WTC11 (cell line): Measurements from ENCODE around the gene SLC8B1. TPM values are rescaled to one million over a fixed set of nuclear protein-coding genes. Genes with fewer than 3 reads are reported as not detected.

Source experiments
- ATAC-seq: fragments of 200-7000 bp; cut with Tn5 transposase; 2 replicates; pipeline ENCODE4 v1.10.0; 2021; ENCODE audit warnings: mild to moderate bottlenecking, moderate library complexity
- CTCF ChIA-PET: fragments of 300-600 bp; sonication (Branson Sonifier 250); formaldehyde crosslinking; loops from one replicate; lab custom pipeline; 2021; ENCODE audit warnings: antibody characterized with exemption; lab: Charles Lee
- POLR2A ChIA-PET: fragments of 350-600 bp; sonication (Branson Sonifier 250); formaldehyde crosslinking; loops from one replicate; lab custom pipeline; 2021; ENCODE audit warnings: antibody characterized with exemption; lab: Charles Lee
- DNase-seq: peaks from one replicate; pipeline ENCODE4 v3.0.0; 2021; ENCODE audit warnings: low spot score
- H3K27ac Mint-ChIP-seq: 2 replicates; pipeline ENCODE4 v1.8.0; 2021; ENCODE audit warnings: mixed read lengths
- H3K27me3 Mint-ChIP-seq: 2 replicates; pipeline ENCODE4 v1.8.0; 2021; ENCODE audit warnings: low read depth, mild to moderate bottlenecking, moderate library complexity, mixed read lengths
- H3K36me3 Mint-ChIP-seq: 2 replicates; pipeline ENCODE4 v1.8.0; 2021; ENCODE audit warnings: mixed read lengths
- H3K4me1 Mint-ChIP-seq: 2 replicates; pipeline ENCODE4 v1.8.0; 2022; ENCODE audit warnings: mixed read lengths
- H3K4me3 Mint-ChIP-seq: 2 replicates; pipeline ENCODE4 v1.8.0; 2021; ENCODE audit warnings: mild to moderate bottlenecking, moderate library complexity, mixed read lengths
- H3K9me3 Mint-ChIP-seq: 2 replicates; pipeline ENCODE4 v1.8.0; 2021; ENCODE audit warnings: mixed read lengths
- AR ChIP-seq: fragments of 250-450 bp; sonication (Bioruptor Pico); IDR thresholded peaks from 2 replicates; pipeline ENCODE4 v1.9.0; 2021; ENCODE audit warnings: mild to moderate bottlenecking
- ATF2 ChIP-seq: sonication (generic); formaldehyde crosslinking; IDR thresholded peaks from 2 replicates; pipeline ENCODE4 v1.8.1; 2022; ENCODE audit warnings: low read depth, missing genetic modification reagents, borderline replicate concordance
- ATF6 ChIP-seq: sonication (generic); formaldehyde crosslinking; IDR thresholded peaks from 2 replicates; pipeline ENCODE4 v1.8.1; 2023; ENCODE audit warnings: mild to moderate bottlenecking, missing genetic modification reagents
- CBFB ChIP-seq: sonication (generic); formaldehyde crosslinking; IDR thresholded peaks from 2 replicates; pipeline ENCODE4 v1.8.1; 2022; ENCODE audit warnings: mild to moderate bottlenecking, low read depth, missing genetic modification reagents
- E2F1 ChIP-seq: sonication (generic); formaldehyde crosslinking; IDR thresholded peaks from 2 replicates; pipeline ENCODE4 v1.8.0; 2022; ENCODE audit warnings: mild to moderate bottlenecking, missing genetic modification reagents
- ELF4 ChIP-seq: sonication (generic); formaldehyde crosslinking; IDR thresholded peaks from 2 replicates; pipeline ENCODE4 v1.8.1; 2022; ENCODE audit warnings: low read depth, mild to moderate bottlenecking, moderate library complexity, missing genetic modification reagents
- FOXJ3 ChIP-seq: sonication (generic); formaldehyde crosslinking; IDR thresholded peaks from 2 replicates; pipeline ENCODE4 v1.9.0; 2021; ENCODE audit warnings: missing genetic modification reagents, mild to moderate bottlenecking, borderline replicate concordance
- FOXK1 ChIP-seq: sonication (generic); formaldehyde crosslinking; IDR thresholded peaks from 2 replicates; pipeline ENCODE4 v1.8.0; 2022; ENCODE audit warnings: mild to moderate bottlenecking, moderate library complexity, missing genetic modification reagents
- JUN ChIP-seq: sonication (generic); formaldehyde crosslinking; IDR thresholded peaks from 2 replicates; pipeline ENCODE4 v1.8.0; 2023; ENCODE audit warnings: mild to moderate bottlenecking, missing genetic modification reagents
- MYBL2 ChIP-seq: sonication (generic); formaldehyde crosslinking; IDR thresholded peaks from 2 replicates; pipeline ENCODE4 v1.8.1; 2023; ENCODE audit warnings: mild to moderate bottlenecking, moderate library complexity, missing genetic modification reagents
- NFE2L1 ChIP-seq: sonication (generic); formaldehyde crosslinking; IDR thresholded peaks from 2 replicates; pipeline ENCODE4 v1.8.1; 2023; ENCODE audit warnings: missing genetic modification reagents
- NR2C2 ChIP-seq: sonication (generic); formaldehyde crosslinking; IDR thresholded peaks from 2 replicates; pipeline ENCODE4 v1.8.0; 2022; ENCODE audit warnings: mild to moderate bottlenecking, missing genetic modification reagents
- NR3C1 ChIP-seq: sonication (generic); formaldehyde crosslinking; conservative IDR thresholded peaks from 2 replicates; pipeline ENCODE4 v1.8.1; 2023; ENCODE audit warnings: low read depth, mild to moderate bottlenecking, missing genetic modification reagents
- OVOL2 ChIP-seq: fragments of 250-450 bp; sonication (Bioruptor Pico); IDR thresholded peaks from 2 replicates; pipeline ENCODE4 v1.9.0; 2021; ENCODE audit warnings: mild to moderate bottlenecking, borderline replicate concordance
- PREB ChIP-seq: sonication (generic); formaldehyde crosslinking; IDR thresholded peaks from 2 replicates; pipeline ENCODE4 v1.8.1; 2022; ENCODE audit warnings: mild to moderate bottlenecking, missing genetic modification reagents, moderate library complexity, borderline replicate concordance
- RORB ChIP-seq: fragments of 250-450 bp; sonication (Bioruptor Pico); IDR thresholded peaks from 2 replicates; pipeline ENCODE4 v1.9.0; 2021; ENCODE audit warnings: mild to moderate bottlenecking
- TCF7 ChIP-seq: sonication (generic); formaldehyde crosslinking; IDR thresholded peaks from 2 replicates; pipeline ENCODE4 v1.8.0; 2022; ENCODE audit warnings: mild to moderate bottlenecking, low read depth, missing genetic modification reagents, moderate library complexity
- TEAD1 ChIP-seq: sonication (generic); formaldehyde crosslinking; IDR thresholded peaks from 2 replicates; pipeline ENCODE4 v1.8.0; 2022; ENCODE audit warnings: mild to moderate bottlenecking, missing genetic modification reagents
- ZNF232 ChIP-seq: sonication (generic); formaldehyde crosslinking; IDR thresholded peaks from 2 replicates; pipeline ENCODE4 v1.8.0; 2022; ENCODE audit warnings: mild to moderate bottlenecking, missing genetic modification reagents
- ZNF263 ChIP-seq: sonication (generic); formaldehyde crosslinking; IDR thresholded peaks from 2 replicates; pipeline ENCODE4 v1.8.1; 2022; ENCODE audit warnings: low read depth, mild to moderate bottlenecking, moderate library complexity, missing genetic modification reagents
- ZSCAN18 ChIP-seq: fragments of 250-450 bp; sonication (Bioruptor Pico); IDR thresholded peaks from 2 replicates; pipeline ENCODE4 v2.1.2; 2022; ENCODE audit warnings: mild to moderate bottlenecking, moderate library complexity
- total RNA-seq: library from RNA; stranded (reverse); gene quantifications from 3 replicates; pipeline ENCODE4 v1.2.3, GENCODE V29; 2021

Gene SLC8B1
- total RNA-seq, 1 experiment from 2014 or later: 13.8 TPM

- POLR2A ChIA-PET: no interaction called here
- TF ChIP-seq PREB: no peak
- no peak for TF ChIP-seq OVOL2 (CRISPR knock-in tag)
- no peak for TF ChIP-seq RORB
- TF ChIP-seq TCF7: no peak
- TF ChIP-seq JUN: no peak
- no peak for TF ChIP-seq ZNF263 (CRISPR knock-in tag)
- no peak for TF ChIP-seq ZSCAN18 (CRISPR knock-in tag)
- no peak for TF ChIP-seq MYBL2
- no peak for TF ChIP-seq NFE2L1 (CRISPR knock-in tag)
- TF ChIP-seq, all 79 proteins: peak for 0
- Mint-ChIP-seq H3K9me3 (no peaks in the 10 kb centered on the region), H3K36me3 (peaks cover 10% of the 10 kb centered on the region; the same call in 1 of the 2 replicates), H3K4me1 (no peaks in the 10 kb centered on the region), H3K27me3 (no peaks in the 10 kb centered on the region), H3K27ac (peak overlapping the region; percentile 16; the same call in 1 of the 2 replicates), H3K4me3 (no peak overlapping the region)
- CTCF ChIA-PET: no interaction called here
- DNase-seq (no peak), ATAC-seq (no peak)
Measured at GRCh38 chr12:113278141-113278540, 56.8 kb downstream of the SLC8B1 start.

- ChIA-PET POLR2A (interaction anchor here (0.6 kb wide), 1 partner anchor 638 kb away, joined by 3 read pairs; no protein-coding TSS in a partner anchor), CTCF (no interaction called here)
- no peak for DNase-seq
- Mint-ChIP-seq H3K27me3 (no peaks in the 10 kb centered on the region), H3K4me1 (no peaks in the 10 kb centered on the region), H3K27ac (no peak overlapping the region; the same call in 1 of the 2 replicates), H3K4me3 (no peak overlapping the region), H3K36me3 (peaks cover 10% of the 10 kb centered on the region; the same call in 1 of the 2 replicates), H3K9me3 (no peaks in the 10 kb centered on the region)
- ATAC-seq: no peak
- TF ChIP-seq JUN (no peak), FOXJ3 (CRISPR knock-in tag) (no peak), ATF2 (CRISPR knock-in tag) (no peak), AR (CRISPR knock-in tag) (no peak), ATF6 (no peak)
Measured at GRCh38 chr12:113277511-113277910, 57.4 kb downstream of the SLC8B1 start.

GRCh38 chr12:113276946-113277500, 57.9 kb downstream of the SLC8B1 start:
- POLR2A ChIA-PET: interaction anchor here (0.6 kb wide), 1 partner anchor 637 kb away, joined by 3 read pairs; no protein-coding TSS in a partner anchor
- H3K36me3 Mint-ChIP-seq: peaks cover 10% of the 10 kb centered on the region; the same call in 1 of the 2 replicates
- no peak for ATAC-seq
- H3K27ac Mint-ChIP-seq: no peak overlapping the region
- CTCF ChIA-PET: no interaction called here
- H3K4me3 Mint-ChIP-seq: no peak overlapping the region
- no peaks in the 10 kb centered on the region for H3K27me3 Mint-ChIP-seq
- H3K9me3 Mint-ChIP-seq: no peaks in the 10 kb centered on the region
- no peaks in the 10 kb centered on the region for H3K4me1 Mint-ChIP-seq
- DNase-seq: no peak
- TF ChIP-seq ELF4 (CRISPR knock-in tag) (no peak), NR2C2 (CRISPR knock-in tag) (no peak), CBFB (CRISPR knock-in tag) (no peak), E2F1 (CRISPR knock-in tag) (no peak), ZNF232 (CRISPR knock-in tag) (no peak), TEAD1 (CRISPR knock-in tag) (no peak), NR3C1 (no peak), FOXK1 (CRISPR knock-in tag) (no peak)
